GM12878 (cell line): ENCODE results near the gene TSTD2. TPM values are rescaled to one million over a fixed set of nuclear protein-coding genes. Genes with fewer than 3 reads are reported as not detected.

Source experiments
- ATAC-seq: fragments of 200-7000 bp; cut with Tn5 transposase; 3 replicates; pipeline ENCODE4 v1.9.1; 2020; ENCODE audit warnings: mild to moderate bottlenecking, moderate library complexity
- BruUV-seq: library from RNA; stranded (reverse); fragments of 400-500 nt; replicated peaks from 2 replicates; lab custom pipeline; 2021; lab: Mats Ljungman, UMichigan
- CTCF ChIA-PET: fragments of 300-600 bp; sonication (Branson Sonifier 250); formaldehyde crosslinking; extraction: SDS; loops from one replicate; lab custom pipeline; 2021; ENCODE audit warnings: inconsistent platforms; lab: Yijun Ruan, JAX
- POLR2A ChIA-PET: fragments of 350-600 bp; formaldehyde crosslinking; extraction: SDS; loops from one replicate; lab custom pipeline; 2021; ENCODE audit warnings: inconsistent platforms; lab: Charles Lee
- RAD21 ChIA-PET: fragments of 300-600 bp; sonication (Branson Sonifier 250); formaldehyde crosslinking; loops from one replicate; lab custom pipeline; 2023; ENCODE audit warnings: antibody characterized with exemption; ENCODE audit not compliant: unreplicated experiment; lab: Charles Lee
- SMC1A ChIA-PET: fragments of 300-600 bp; sonication (Branson Sonifier 250); formaldehyde crosslinking; loops from one replicate; lab custom pipeline; 2023; ENCODE audit not compliant: unreplicated experiment, uncharacterized antibody; lab: Charles Lee
- DNase-seq: peaks from one replicate; pipeline ENCODE4 v3.0.0-alpha.2; 2011; ENCODE audit warnings: low read depth, low spot score
- FAIRE-seq: peaks from 3 replicates; lab custom pipeline; 2011; peaks lifted over from hg19 to GRCh38; lab: Jason Lieb, UNC
- H2AFZ ChIP-seq: 2 replicates; pipeline ENCODE4 v1.6.0; 2011; ENCODE audit warnings: low read depth, low read length, control low read depth; ENCODE audit not compliant: control insufficient read depth
- H3K27ac ChIP-seq: 2 replicates; pipeline ENCODE4 v1.5.1; 2011; ENCODE audit warnings: control low read depth; ENCODE audit not compliant: control insufficient read depth, insufficient read depth
- H3K27me3 ChIP-seq, 2 experiments: replicated peaks in 1 of 2; 2 replicates each; pipeline versions ENCODE4 v1.6.0 to v1.6.1; 2011; ENCODE audit warnings: low read length in 1 of 2; ENCODE audit not compliant: control insufficient read depth in 2 of 2, insufficient read depth in 2 of 2
- H3K36me3 ChIP-seq, 2 experiments: 2 replicates each; pipeline ENCODE4 v1.5.1; 2011; ENCODE audit warnings: low read length in 1 of 2; ENCODE audit not compliant: control insufficient read depth in 2 of 2, insufficient read depth in 2 of 2
- H3K4me1 ChIP-seq: 2 replicates; pipeline ENCODE4 v1.6.1; 2011; ENCODE audit warnings: mild to moderate bottlenecking, low read length, moderate library complexity, mixed read lengths; ENCODE audit not compliant: control insufficient read depth, insufficient read depth
- H3K4me2 ChIP-seq: 2 replicates; pipeline ENCODE4 v1.6.0; 2011; ENCODE audit warnings: control low read depth; ENCODE audit not compliant: control insufficient read depth, insufficient read depth
- H3K4me3 ChIP-seq: fragments of 200-600 bp; sonication (generic); 2 replicates; pipeline ENCODE4 v1.5.1; 2016
- H3K79me2 ChIP-seq: 2 replicates; pipeline ENCODE4 v1.6.0; 2011; ENCODE audit warnings: low read length; ENCODE audit not compliant: control insufficient read depth, insufficient read depth
- H3K9ac ChIP-seq: 2 replicates; pipeline ENCODE4 v1.8.0; 2011; ENCODE audit warnings: low read length, control low read depth, mixed read lengths; ENCODE audit not compliant: control insufficient read depth, insufficient read depth
- H3K9me3 ChIP-seq: replicated peaks from 3 replicates; pipeline ENCODE4 v1.5.1; 2011; ENCODE audit warnings: mild to moderate bottlenecking, low read length; ENCODE audit not compliant: control insufficient read depth, insufficient read depth
- H4K20me1 ChIP-seq: 2 replicates; pipeline ENCODE4 v1.6.0; 2011; ENCODE audit not compliant: control insufficient read depth, insufficient read depth
- FOXM1 ChIP-seq: IDR thresholded peaks from 2 replicates; pipeline ENCODE4 v1.6.1; 2012; ENCODE audit warnings: low read depth, mild to moderate bottlenecking, inconsistent platforms, low read length, moderate library complexity
- NBN ChIP-seq: fragments of 450-650 bp; IDR thresholded peaks from 2 replicates; pipeline ENCODE4 v1.6.1; 2016
- NFIC ChIP-seq: IDR thresholded peaks from 2 replicates; pipeline ENCODE4 v1.6.1; 2012; ENCODE audit warnings: low read depth, mild to moderate bottlenecking, inconsistent platforms, low read length, moderate library complexity
- PKNOX1 ChIP-seq: fragments of 450-650 bp; IDR thresholded peaks from 2 replicates; pipeline ENCODE4 v1.6.1; 2016; ENCODE audit warnings: mild to moderate bottlenecking
- POLR2A ChIP-seq: IDR thresholded peaks from 2 replicates; pipeline ENCODE4 v1.6.1; 2011; ENCODE audit warnings: low read depth, mild to moderate bottlenecking, low read length
- WRNIP1 ChIP-seq: IDR thresholded peaks from 2 replicates; pipeline ENCODE4 v1.6.1; 2011; ENCODE audit warnings: low read depth, low read length, improper control_type of control experiment, borderline replicate concordance
- ZBTB4 ChIP-seq: fragments of 450-650 bp; formaldehyde crosslinking; IDR thresholded peaks from 2 replicates; pipeline ENCODE4 v1.4.0; 2022; ENCODE audit warnings: mild to moderate bottlenecking, moderate library complexity
- WGBS: methylation state at CpG from one replicate; pipeline ENCODE4 v1.1.6; 2016; ENCODE audit warnings: low lambda C conversion rate; ENCODE audit not compliant: insufficient replicate concordance, insufficient coverage; ENCODE audit errors: missing lambda C conversion rate; 5-methylcytosine and 5-hydroxymethylcytosine counted together
- in situ Hi-C: fragments of 300-500 bp; cut with MboI; formaldehyde crosslinking; loops from 9 replicates; pipeline ENCODE4 v1.14.3; 2018; ENCODE audit warnings: mixed read lengths
- intact Hi-C: fragments of 100-400 bp; cut with micrococcal nuclease; formaldehyde crosslinking; loops from one replicate; pipeline ENCODE4 v1.14.2; 2022; ENCODE audit not compliant: unreplicated experiment
- polyA plus RNA-seq, 11 experiments: library from polyadenylated mRNA; depleted of rRNA in 4 of 11; unstranded in 6 of 11; stranded (reverse) in 5 of 11; fragments of >200 nt; fragmentation: Nextera tagmentation in 4 of 11; fragmentation: Illumina TruSeq in 1 of 11; extraction: Ambion mirVana in 4 of 11; extraction: Trizol in 1 of 11; gene quantifications; 1 replicate in 1 of 11; 2 replicates in 10 of 11; pipeline versions ENCODE4 v1.2.1 to v1.2.3, GENCODE V29; 2011 to 2016; ENCODE audit warnings: inconsistent platforms in 2 of 11, missing spikeins in 2 of 11, low read depth in 1 of 11
- total RNA-seq, 4 experiments: library from RNA; depleted of rRNA in 3 of 4; stranded (reverse); fragments of >200 nt in 3 of 4; fragmentation: Illumina TruSeq in 1 of 4; extraction: Trizol in 1 of 4; gene quantifications; 2 replicates each; pipeline versions ENCODE4 v1.2.1 to v1.2.3, GENCODE V29; 2013 to 2021
- TF ChIP-seq, protein P1 (sequence below): fragments of 450-650 bp; IDR thresholded peaks from 2 replicates; pipeline ENCODE4 v1.6.1; 2016; ENCODE audit warnings: mild to moderate bottlenecking
- TF ChIP-seq, protein P2 (sequence below): fragments of 450-650 bp; IDR thresholded peaks from 2 replicates; pipeline ENCODE4 v1.6.1; 2018; ENCODE audit warnings: borderline replicate concordance, mild to moderate bottlenecking; ENCODE audit not compliant: partially characterized antibody
- TF ChIP-seq, protein P3 (sequence below): IDR thresholded peaks from 2 replicates; pipeline ENCODE4 v1.6.1; 2011; ENCODE audit warnings: low read depth, low read length, improper control_type of control experiment, borderline replicate concordance

Gene TSTD2
- total and polyA plus RNA-seq, 10 of the 15 experiments (the other 5 are each of a cell fraction or from before 2014, with no cell fraction given) = 5.0 to 30.6 (median 14.1) TPM

GRCh38 chr9:97600531-97601227 lies 32.5 kb downstream of the TSTD2 start:
- RAD21 ChIA-PET = interaction anchor here (6.6 to 13.2 kb wide), 2 partner anchors 99 to 131 kb away, joined by 106 to 306 read pairs; partner anchors contain the start of gene TMOD1
- POLR2A ChIA-PET = no interaction called here
- intact Hi-C loops (no loop called here), in situ Hi-C loops (loop anchor here (5.0 to 25.0 kb wide), 2 partner anchors 133 to 738 kb away; partner anchors contain the start of gene ZNF782)
- Histone ChIP-seq H4K20me1 (no peaks in the 10 kb centered on the region), H3K4me2 (no peak overlapping the region), H3K4me1 (peaks cover 7% of the 10 kb centered on the region; the same call in 1 of the 2 replicates), H3K27me3 (no peaks in the 10 kb centered on the region), H3K79me2 (no peaks in the 10 kb centered on the region), H3K9me3 (no peaks in the 10 kb centered on the region), H2AFZ (no peak overlapping the region), H3K27ac (no peak overlapping the region), H3K4me3 (no peak overlapping the region), H3K9ac (no peak overlapping the region), H3K36me3 (peaks cover 16 to 18% of the 10 kb centered on the region in 2 experiments)
- SMC1A ChIA-PET = interaction anchor here (0.9 to 16.6 kb wide), 6 partner anchors 14 to 185 kb away, joined by 4 to 377 read pairs (median 13); no protein-coding TSS in a partner anchor
- CTCF ChIA-PET = interaction anchor here (1.0 to 17.1 kb wide), 8 partner anchors 14 to 214 kb away, joined by 3 to 573 read pairs (median 36); partner anchors contain the start of genes NCBP1, TMOD1 and TSTD2
- FAIRE-seq (no peak), ATAC-seq (no peak), DNase-seq (no peak)
- over 99% methylated on average over 8 of the region's 8 CpGs for WGBS
- no TSS peak for BruUV-seq
- TF ChIP-seq NBN (no peak), NFIC (no peak), ZBTB4 (CRISPR knock-in tag) (no peak), FOXM1 (no peak), PKNOX1 (no peak), POLR2A (no peak), WRNIP1 (no peak)
- TF ChIP-seq, protein P1, sequence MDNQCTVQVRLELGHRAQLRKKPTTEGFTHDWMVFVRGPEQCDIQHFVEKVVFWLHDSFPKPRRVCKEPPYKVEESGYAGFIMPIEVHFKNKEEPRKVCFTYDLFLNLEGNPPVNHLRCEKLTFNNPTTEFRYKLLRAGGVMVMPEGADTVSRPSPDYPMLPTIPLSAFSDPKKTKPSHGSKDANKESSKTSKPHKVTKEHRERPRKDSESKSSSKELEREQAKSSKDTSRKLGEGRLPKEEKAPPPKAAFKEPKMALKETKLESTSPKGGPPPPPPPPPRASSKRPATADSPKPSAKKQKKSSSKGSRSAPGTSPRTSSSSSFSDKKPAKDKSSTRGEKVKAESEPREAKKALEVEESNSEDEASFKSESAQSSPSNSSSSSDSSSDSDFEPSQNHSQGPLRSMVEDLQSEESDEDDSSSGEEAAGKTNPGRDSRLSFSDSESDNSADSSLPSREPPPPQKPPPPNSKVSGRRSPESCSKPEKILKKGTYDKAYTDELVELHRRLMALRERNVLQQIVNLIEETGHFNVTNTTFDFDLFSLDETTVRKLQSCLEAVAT = no peak
- TF ChIP-seq, protein P2, sequence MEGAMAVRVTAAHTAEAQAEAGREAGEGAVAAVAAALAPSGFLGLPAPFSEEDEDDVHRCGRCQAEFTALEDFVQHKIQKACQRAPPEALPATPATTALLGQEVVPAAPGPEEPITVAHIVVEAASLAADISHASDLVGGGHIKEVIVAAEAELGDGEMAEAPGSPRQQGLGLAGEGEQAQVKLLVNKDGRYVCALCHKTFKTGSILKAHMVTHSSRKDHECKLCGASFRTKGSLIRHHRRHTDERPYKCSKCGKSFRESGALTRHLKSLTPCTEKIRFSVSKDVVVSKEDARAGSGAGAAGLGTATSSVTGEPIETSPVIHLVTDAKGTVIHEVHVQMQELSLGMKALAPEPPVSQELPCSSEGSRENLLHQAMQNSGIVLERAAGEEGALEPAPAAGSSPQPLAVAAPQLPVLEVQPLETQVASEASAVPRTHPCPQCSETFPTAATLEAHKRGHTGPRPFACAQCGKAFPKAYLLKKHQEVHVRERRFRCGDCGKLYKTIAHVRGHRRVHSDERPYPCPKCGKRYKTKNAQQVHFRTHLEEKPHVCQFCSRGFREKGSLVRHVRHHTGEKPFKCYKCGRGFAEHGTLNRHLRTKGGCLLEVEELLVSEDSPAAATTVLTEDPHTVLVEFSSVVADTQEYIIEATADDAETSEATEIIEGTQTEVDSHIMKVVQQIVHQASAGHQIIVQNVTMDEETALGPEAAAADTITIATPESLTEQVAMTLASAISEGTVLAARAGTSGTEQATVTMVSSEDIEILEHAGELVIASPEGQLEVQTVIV = no peak
- TF ChIP-seq, protein P3, sequence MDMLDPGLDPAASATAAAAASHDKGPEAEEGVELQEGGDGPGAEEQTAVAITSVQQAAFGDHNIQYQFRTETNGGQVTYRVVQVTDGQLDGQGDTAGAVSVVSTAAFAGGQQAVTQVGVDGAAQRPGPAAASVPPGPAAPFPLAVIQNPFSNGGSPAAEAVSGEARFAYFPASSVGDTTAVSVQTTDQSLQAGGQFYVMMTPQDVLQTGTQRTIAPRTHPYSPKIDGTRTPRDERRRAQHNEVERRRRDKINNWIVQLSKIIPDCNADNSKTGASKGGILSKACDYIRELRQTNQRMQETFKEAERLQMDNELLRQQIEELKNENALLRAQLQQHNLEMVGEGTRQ = no peak
